ENCODE data around the gene SUPT3H. TPM values are rescaled to one million over a fixed set of nuclear protein-coding genes. Genes with fewer than 3 reads are reported as not detected.

SUPT3H gene
- total and polyA plus RNA-seq, 12 donors = 2.1 to 6.2 (median 3.5) TPM

GRCh38 chr6:45423111-45423823 lies 45.5 kb upstream of the SUPT3H start:
- 1 to 2% methylated on average over 59 to 62 of the region's 62 CpGs for WGBS, 2 donors
- TF ChIP-seq CTCF (IDR thresholded peaks at IDR 0.05) = no peak
- peaks cover 0 to 79% (median 44%) of the 10 kb centered on the region in 7 donors for H3K27me3 ChIP-seq
- DNase-seq (peak; percentile 17 to 37), ATAC-seq (peak in 7 of 8 donors; percentile 12 to 51 (median 27))
- intact Hi-C loops (cut with DNase I) = loop anchor here in 8 of 10 donors (2.0 to 10.0 kb wide), 6 partner anchors 122 to 771 kb away; no protein-coding TSS in a partner anchor
- H3K36me3 ChIP-seq = no peaks in the 10 kb centered on the region
- peak overlapping the region; percentile 52 to 75 (median 63) for H3K4me3 ChIP-seq
- H3K4me1 ChIP-seq = peaks cover 7 to 61% (median 34%) of the 10 kb centered on the region in 9 donors
- H3K27ac ChIP-seq = peak overlapping the region in 7 of 10 donors; percentile 33 to 86 (median 64)
- no peaks in the 10 kb centered on the region for H3K9me3 ChIP-seq

GRCh38 chr6:45422503-45423110 lies 44.9 kb upstream of the SUPT3H start:
- Histone ChIP-seq H3K36me3 (no peaks in the 10 kb centered on the region), H3K27ac (peak overlapping the region in 6 of 10 donors; percentile 53 to 86 (median 65)), H3K27me3 (peaks cover 0 to 81% (median 51%) of the 10 kb centered on the region in 7 donors), H3K9me3 (no peaks in the 10 kb centered on the region), H3K4me3 (peak overlapping the region; percentile 52 to 75 (median 63)), H3K4me1 (peaks cover 7 to 61% (median 34%) of the 10 kb centered on the region in 9 donors)
- peak in 5 of 8 donors; percentile 3 to 28 (median 12) for ATAC-seq
- intact Hi-C loops (cut with DNase I) = loop anchor here in 8 of 10 donors (2.0 to 10.0 kb wide), 6 partner anchors 122 to 770 kb away; no protein-coding TSS in a partner anchor
- TF ChIP-seq CTCF (IDR thresholded peaks at IDR 0.05) = no peak
- peak; percentile 26 to 35 for DNase-seq
- 1% methylated on average over 47 to 54 of the region's 55 CpGs for WGBS, 2 donors

- intact Hi-C loops (cut with DNase I) = loop anchor here in 9 of 10 donors (2.0 to 10.0 kb wide), 6 partner anchors 123 to 770 kb away; no protein-coding TSS in a partner anchor
- peak in 3 of 9 donors; percentile 44 to 49 (median 47) for TF ChIP-seq CTCF (IDR thresholded peaks at IDR 0.05)
- H3K36me3 ChIP-seq = no peaks in the 10 kb centered on the region
- peak overlapping the region in 6 of 10 donors; percentile 39 to 86 (median 60) for H3K27ac ChIP-seq
- DNase-seq = peak; percentile 46 to 57
- ATAC-seq = peak; percentile 40 to 80 (median 52)
- no peaks in the 10 kb centered on the region for H3K9me3 ChIP-seq
- 1% methylated on average over 75 to 83 of the region's 83 CpGs for WGBS, 2 donors
- H3K4me3 ChIP-seq = peak overlapping the region; percentile 52 to 75 (median 63)
- peaks cover 7 to 55% (median 34%) of the 10 kb centered on the region in 9 donors for H3K4me1 ChIP-seq
- H3K27me3 ChIP-seq = peaks cover 0 to 81% (median 54%) of the 10 kb centered on the region in 7 donors
Observed at GRCh38 chr6:45421709-45422502, 44.2 kb upstream of the SUPT3H start.

All from heart right ventricle (tissue), 16 donors.